Ovary (tissue), 3 donors: Measurements from ENCODE around the gene VPS4A.

Experiments
- CTCF ChIP-seq, 3 donors: fragments of 450-650 bp in 2 of 3; fragments of 200-600 bp in 1 of 3; IDR thresholded peaks; one replicate each; pipeline versions ENCODE4 v1.5.1 to v1.8.0; 2016 to 2022; ENCODE audit warnings: antibody characterized with exemption in 3 of 3, mild to moderate bottlenecking in 1 of 3
- EP300 ChIP-seq: sonication (generic); formaldehyde crosslinking; IDR thresholded peaks from one replicate; pipeline ENCODE4 v1.6.1; 2017; ENCODE audit warnings: antibody characterized with exemption
- POLR2A ChIP-seq: fragments of 450-650 bp; IDR thresholded peaks from one replicate; pipeline ENCODE4 v1.6.1; 2017; ENCODE audit warnings: antibody characterized with exemption, mild to moderate bottlenecking, moderate library complexity
- donor health status: DM: no; HTN: no; CAD: no.

GRCh38 chr16:69334696-69335095 is 23.5 kb downstream of the VPS4A start:
- TF ChIP-seq CTCF (IDR thresholded peaks at IDR 0.05) (no peak), POLR2A (no peak), EP300 (no peak)
